ENCODE results near the gene REG1B. TPM values are rescaled to one million over a fixed set of nuclear protein-coding genes. Genes with fewer than 3 reads are reported as not detected.

The REG1B gene
- total RNA-seq, 4 donors from 2014 or later = not detected

DNA sequence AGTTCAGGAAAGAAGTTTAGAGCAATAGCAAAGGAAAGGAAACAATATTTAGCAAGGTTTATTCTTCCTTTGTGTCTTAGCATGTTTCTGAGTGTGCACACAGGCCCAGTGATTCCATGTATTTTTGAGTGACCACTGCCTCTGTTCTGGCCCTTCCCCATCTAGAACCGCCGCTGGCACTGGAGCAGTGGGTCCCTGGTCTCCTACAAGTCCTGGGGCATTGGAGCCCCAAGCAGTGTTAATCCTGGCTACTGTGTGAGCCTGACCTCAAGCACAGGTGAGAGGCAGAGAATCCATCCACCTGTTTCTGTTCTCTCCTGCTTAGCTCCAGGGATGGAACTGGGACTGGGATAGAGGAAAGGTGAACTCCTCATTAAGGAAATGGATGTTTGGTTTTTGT is 34.9 kb upstream of the REG1B start:
- TF ChIP-seq, protein P1, sequence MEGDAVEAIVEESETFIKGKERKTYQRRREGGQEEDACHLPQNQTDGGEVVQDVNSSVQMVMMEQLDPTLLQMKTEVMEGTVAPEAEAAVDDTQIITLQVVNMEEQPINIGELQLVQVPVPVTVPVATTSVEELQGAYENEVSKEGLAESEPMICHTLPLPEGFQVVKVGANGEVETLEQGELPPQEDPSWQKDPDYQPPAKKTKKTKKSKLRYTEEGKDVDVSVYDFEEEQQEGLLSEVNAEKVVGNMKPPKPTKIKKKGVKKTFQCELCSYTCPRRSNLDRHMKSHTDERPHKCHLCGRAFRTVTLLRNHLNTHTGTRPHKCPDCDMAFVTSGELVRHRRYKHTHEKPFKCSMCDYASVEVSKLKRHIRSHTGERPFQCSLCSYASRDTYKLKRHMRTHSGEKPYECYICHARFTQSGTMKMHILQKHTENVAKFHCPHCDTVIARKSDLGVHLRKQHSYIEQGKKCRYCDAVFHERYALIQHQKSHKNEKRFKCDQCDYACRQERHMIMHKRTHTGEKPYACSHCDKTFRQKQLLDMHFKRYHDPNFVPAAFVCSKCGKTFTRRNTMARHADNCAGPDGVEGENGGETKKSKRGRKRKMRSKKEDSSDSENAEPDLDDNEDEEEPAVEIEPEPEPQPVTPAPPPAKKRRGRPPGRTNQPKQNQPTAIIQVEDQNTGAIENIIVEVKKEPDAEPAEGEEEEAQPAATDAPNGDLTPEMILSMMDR (IDR thresholded peaks at IDR 0.05) = no peak
- ATAC-seq (ENCODE audit: low FRiP score) = no peak
- no peak for DNase-seq (ENCODE audit: low spot score)

GRCh38 chr2:79120194-79120713 is 32.5 kb upstream of the REG1B start, which contains the start of gene REG1A:
Gene REG1A (plus strand): TSS chr2:79120488. CDS start chr2:79120862, 374 bp downstream.
- ATAC-seq (ENCODE audit: low FRiP score) = no peak
- DNase-seq (ENCODE audit: low spot score) = no peak
- TF ChIP-seq, protein P1 (IDR thresholded peaks at IDR 0.05) = no peak

DNA sequence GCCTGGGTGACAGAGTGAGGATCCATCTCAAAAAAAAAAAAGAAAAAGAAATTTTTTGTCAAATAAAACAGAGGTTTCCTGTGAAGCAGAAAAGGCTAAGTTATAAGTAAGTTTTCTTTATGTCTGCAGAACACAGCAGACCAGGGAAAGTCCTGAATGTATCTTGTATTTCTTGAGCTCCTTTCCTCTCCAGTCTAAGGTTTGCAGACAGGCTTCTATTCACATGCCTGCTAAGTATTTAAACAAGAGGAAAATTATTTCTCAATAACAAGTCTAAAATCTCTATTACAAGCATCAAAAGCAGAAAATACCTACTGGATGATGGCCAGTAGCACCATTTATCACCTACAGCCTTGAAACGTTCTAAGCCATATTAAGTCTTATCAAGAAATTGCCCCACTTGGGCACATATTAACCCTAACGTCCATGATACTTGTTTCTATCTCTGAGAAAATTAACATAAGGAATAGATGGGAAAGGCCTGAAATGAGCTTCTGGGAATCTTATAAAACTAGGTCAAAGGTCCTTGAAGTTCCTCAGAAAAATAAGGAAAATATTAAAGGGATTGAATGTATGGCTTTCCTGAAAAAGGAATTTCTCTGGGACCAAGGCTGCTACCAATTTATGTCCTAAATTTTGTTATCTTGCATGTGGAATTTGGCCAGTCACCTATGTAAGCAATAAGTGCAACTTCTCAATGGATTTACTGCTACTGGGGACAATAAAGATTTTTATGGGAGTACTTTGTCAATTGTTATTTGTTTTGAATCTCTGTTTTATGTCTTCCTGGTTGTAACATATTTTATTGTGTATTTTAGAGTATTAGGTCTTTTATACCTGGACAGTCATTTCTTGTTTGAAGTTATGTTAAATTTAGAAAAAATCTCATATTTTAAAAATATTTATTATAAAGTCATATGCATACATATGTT is 29.5 kb upstream of the REG1B start:
- ATAC-seq (ENCODE audit: low FRiP score) (no peak), DNase-seq (ENCODE audit: low spot score) (no peak)
- TF ChIP-seq, protein P1 (IDR thresholded peaks at IDR 0.05) = no peak

- ATAC-seq (ENCODE audit: low FRiP score) (no peak), DNase-seq (ENCODE audit: low spot score) (no peak)
Observed at GRCh38 chr2:79114797-79115494, 27.2 kb upstream of the REG1B start.

GRCh38 chr2:79112269-79112668 is 24.5 kb upstream of the REG1B start:
- DNase-seq (ENCODE audit: low spot score) = no peak
- TF ChIP-seq, protein P1 (IDR thresholded peaks at IDR 0.05) = no peak
- ATAC-seq (ENCODE audit: low FRiP score) = no peak

More at GRCh38 chr2:79114797-79115494, 27.2 kb upstream of the REG1B start:
- TF ChIP-seq, protein P1 (IDR thresholded peaks at IDR 0.05) = no peak

DNA sequence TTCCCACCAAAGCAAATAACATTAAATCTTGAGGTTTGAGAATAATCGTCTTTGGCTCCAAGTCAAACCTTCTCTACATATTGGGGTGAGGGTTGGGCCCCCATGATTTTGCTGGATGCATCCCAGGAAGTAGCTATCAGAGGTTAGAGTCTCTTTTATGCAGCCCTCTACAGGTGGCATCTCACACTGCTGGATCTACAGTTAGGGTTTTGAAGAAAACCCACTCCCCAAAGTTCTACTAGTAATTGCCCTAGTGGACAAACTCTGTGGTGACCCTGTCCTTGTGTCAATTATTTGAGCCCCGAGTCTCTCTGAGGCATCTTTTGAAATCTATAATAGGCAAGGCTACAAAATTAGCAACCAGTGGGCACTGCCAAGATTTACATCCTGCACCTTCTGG is 17.5 kb upstream of the REG1B start:
- ATAC-seq (ENCODE audit: low FRiP score) (no peak), DNase-seq (ENCODE audit: low spot score) (no peak)
- TF ChIP-seq, protein P1 (IDR thresholded peaks at IDR 0.05) = no peak

Measured in omental fat pad (tissue), 4 donors.